Ammon's horn (tissue), 1 donor: ENCODE data around the gene DMPK.
"Not testable (repeated sequence)": the region's sequence is repeated elsewhere in the genome, so short reads cannot be mapped to it uniquely, and the experiment has no call there.

Experiments used
- DNase-seq: peaks from one replicate; pipeline ENCODE4 v3.0.0-alpha.2; 2016; ENCODE audit warnings: low spot score

Gene DMPK

GRCh38 chr19:45742969-45743368 is 39.3 kb downstream of the DMPK start:
- DNase-seq = no peak

GRCh38 chr19:45739498-45740439 is 42.5 kb downstream of the DMPK start:
- no peak for DNase-seq

GRCh38 chr19:45733160-45733810 is 49.0 kb downstream of the DMPK start, which contains the start of gene MEIOSIN:
Gene MEIOSIN (plus strand): TSS chr19:45733439. CDS start chr19:45735377, 1,938 bp downstream.
- no peak for DNase-seq

- peak; percentile 99 for DNase-seq
Observed at GRCh38 chr19:45730368-45731288, 51.7 kb downstream of the DMPK start, which contains the start of gene FBXO46. Gene FBXO46 (minus strand): TSS chr19:45730896. CDS start chr19:45713495, 17,401 bp downstream.

GRCh38 chr19:45729800-45730290 is 52.4 kb downstream of the DMPK start:
- no peak for DNase-seq

GRCh38 chr19:45728683-45729082 is 53.6 kb downstream of the DMPK start:
- DNase-seq = not testable (repeated sequence)

- DNase-seq = not testable (repeated sequence)
Observed at GRCh38 chr19:45720065-45720464, 62.2 kb downstream of the DMPK start.
